Measurements from ENCODE around the gene OPCML. TPM values are rescaled to one million over a fixed set of nuclear protein-coding genes. Genes with fewer than 3 reads are reported as not detected.

OPCML gene
- total RNA-seq, 4 donors from 2014 or later, result 0.15 TPM; not detected in 3

GRCh38 chr11:133049244-133050019 lies 482.9 kb downstream of the OPCML start:
- H3K4me1 ChIP-seq, result no peaks in the 10 kb centered on the region
- H3K27me3 ChIP-seq, result peaks cover 49% of the 10 kb centered on the region
- no peak overlapping the region for H3K27ac ChIP-seq
- H3K36me3 ChIP-seq, result no peaks in the 10 kb centered on the region
- 57% methylated on average over 11 of the region's 11 CpGs for WGBS
- H3K4me3 ChIP-seq, result no peak overlapping the region
- H3K9me3 ChIP-seq, result no peaks in the 10 kb centered on the region
- no peak for DNase-seq (ENCODE audit: low spot score in 2 of 2)
- TF ChIP-seq POLR2A (IDR thresholded peaks at IDR 0.05), result no peak
- TF ChIP-seq CTCF (IDR thresholded peaks at IDR 0.05), result no peak
- TF ChIP-seq POLR2AphosphoS5 (IDR thresholded peaks at IDR 0.05), result no peak
- TF ChIP-seq EP300 (IDR thresholded peaks at IDR 0.05), result no peak

GRCh38 chr11:133048270-133048669 lies 484.0 kb downstream of the OPCML start:
- Histone ChIP-seq H3K4me1 (no peaks in the 10 kb centered on the region), H3K36me3 (no peaks in the 10 kb centered on the region), H3K27me3 (peaks cover 48% of the 10 kb centered on the region), H3K27ac (no peak overlapping the region), H3K9me3 (no peaks in the 10 kb centered on the region), H3K4me3 (no peak overlapping the region)
- DNase-seq (ENCODE audit: low spot score in 2 of 2), result no peak
- TF ChIP-seq POLR2A (IDR thresholded peaks at IDR 0.05) (no peak), POLR2AphosphoS5 (IDR thresholded peaks at IDR 0.05) (no peak), CTCF (IDR thresholded peaks at IDR 0.05) (no peak), EP300 (IDR thresholded peaks at IDR 0.05) (no peak)
- WGBS, result 90% methylated on average over 8 of the region's 8 CpGs

- DNase-seq (ENCODE audit: low spot score in 2 of 2), result no peak
- H3K36me3 ChIP-seq, result no peaks in the 10 kb centered on the region
- H3K27me3 ChIP-seq, result peaks cover 50% of the 10 kb centered on the region
- no peaks in the 10 kb centered on the region for H3K9me3 ChIP-seq
- WGBS, result 66% methylated on average over 5 of the region's 5 CpGs
- H3K27ac ChIP-seq, result no peak overlapping the region
- no peak overlapping the region for H3K4me3 ChIP-seq
- no peaks in the 10 kb centered on the region for H3K4me1 ChIP-seq
- TF ChIP-seq CTCF (IDR thresholded peaks at IDR 0.05) (no peak), EP300 (IDR thresholded peaks at IDR 0.05) (no peak), POLR2AphosphoS5 (IDR thresholded peaks at IDR 0.05) (no peak), POLR2A (IDR thresholded peaks at IDR 0.05) (no peak)
Observed at GRCh38 chr11:133047771-133048115, 484.6 kb downstream of the OPCML start.

- Histone ChIP-seq H3K4me1 (no peaks in the 10 kb centered on the region), H3K36me3 (no peaks in the 10 kb centered on the region), H3K4me3 (no peak overlapping the region), H3K27ac (no peak overlapping the region), H3K9me3 (no peaks in the 10 kb centered on the region), H3K27me3 (peaks cover 50% of the 10 kb centered on the region)
- no peak for DNase-seq (ENCODE audit: low spot score in 2 of 2)
- WGBS, result 39% methylated on average over 15 of the region's 15 CpGs
- TF ChIP-seq EP300 (IDR thresholded peaks at IDR 0.05) (no peak), POLR2A (IDR thresholded peaks at IDR 0.05) (no peak), CTCF (IDR thresholded peaks at IDR 0.05) (no peak), POLR2AphosphoS5 (IDR thresholded peaks at IDR 0.05) (no peak)
Observed at GRCh38 chr11:133047036-133047770, 485.1 kb downstream of the OPCML start.

DNA sequence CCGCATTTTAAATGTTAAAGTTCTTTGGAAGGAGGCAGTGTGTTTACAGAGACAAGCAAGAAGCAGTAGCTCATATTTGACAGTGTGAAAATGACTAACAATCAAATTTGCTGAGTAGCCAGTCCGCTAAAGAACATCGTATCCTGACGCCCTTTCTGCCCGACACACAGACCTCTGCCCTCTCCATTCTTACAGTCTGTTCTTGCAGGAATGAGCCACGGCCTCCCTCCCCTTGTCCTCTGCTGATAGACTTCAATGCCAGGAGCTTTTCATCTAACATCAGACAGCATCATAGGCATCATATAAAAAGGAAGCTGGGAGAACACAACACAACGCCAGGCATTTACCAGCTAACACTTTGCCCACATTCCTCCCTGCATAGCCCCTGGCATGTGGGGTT lies 486.0 kb downstream of the OPCML start:
- H3K4me1 ChIP-seq, result no peaks in the 10 kb centered on the region
- peaks cover 47% of the 10 kb centered on the region for H3K27me3 ChIP-seq
- DNase-seq (ENCODE audit: low spot score in 2 of 2), result no peak
- no peak overlapping the region for H3K27ac ChIP-seq
- H3K9me3 ChIP-seq, result no peaks in the 10 kb centered on the region
- 70% methylated on average over 7 of the region's 7 CpGs for WGBS
- no peak overlapping the region for H3K4me3 ChIP-seq
- no peaks in the 10 kb centered on the region for H3K36me3 ChIP-seq
- no peak for TF ChIP-seq EP300 (IDR thresholded peaks at IDR 0.05)
- TF ChIP-seq POLR2AphosphoS5 (IDR thresholded peaks at IDR 0.05), result no peak
- TF ChIP-seq CTCF (IDR thresholded peaks at IDR 0.05), result no peak
- TF ChIP-seq POLR2A (IDR thresholded peaks at IDR 0.05), result no peak

Measured in suprapubic skin (tissue), 4 donors.